ENCODE measurements around the gene SYVN1. TPM values are rescaled to one million over a fixed set of nuclear protein-coding genes. Genes with fewer than 3 reads are reported as not detected.

SYVN1 gene
- total and polyA plus RNA-seq, 2 donors (not counting 1 experiment from before 2014, with no cell fraction given), result 187 to 282 TPM

DNA sequence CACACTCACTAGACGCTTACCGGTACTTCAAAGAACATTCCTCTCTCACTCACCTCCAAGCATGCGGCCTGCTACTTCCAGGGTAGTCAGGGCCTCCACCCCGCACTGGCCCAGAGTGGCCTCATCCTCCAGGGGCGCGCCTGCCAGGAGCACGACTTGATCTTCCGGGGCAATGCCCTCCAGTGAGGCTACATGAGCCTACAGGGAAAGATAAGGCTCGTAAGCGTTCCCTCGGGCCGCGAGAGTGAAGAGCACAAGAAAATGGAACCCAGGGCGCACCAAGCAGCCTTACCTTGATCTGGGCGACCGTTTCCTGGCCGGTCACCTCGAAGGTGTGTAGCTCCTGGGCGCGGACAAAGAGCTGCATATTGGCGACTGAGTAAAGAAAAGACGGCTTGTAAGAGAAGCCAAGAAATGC is 12.9 kb downstream of the SYVN1 start:
- peaks cover 34% of the 10 kb centered on the region for H4K20me1 ChIP-seq (ENCODE audit: control insufficient read depth, insufficient read depth, low read length, poor library complexity, severe bottlenecking)
- no peak for ATAC-seq (ENCODE audit: low read depth)
- peaks cover 0 to 54% of the 10 kb centered on the region in 2 experiments for H3K36me3 ChIP-seq (replicated peaks in 1 of 2; ENCODE audit: control extremely low read depth in 1 of 2, control insufficient read depth in 1 of 2, extremely low read depth in 1 of 2, insufficient read depth in 2 of 2, low read length in 1 of 2)
- peaks cover 31 to 47% of the 10 kb centered on the region in 2 donors for H3K4me1 ChIP-seq (ENCODE audit: control insufficient read depth in 2 of 2, insufficient read depth in 2 of 2, low read length in 2 of 2)
- peak overlapping the region; percentile 98 for H3K4me3 Mint-ChIP-seq
- CTCF ChIA-PET, result interaction anchor here (0.8 to 5.0 kb wide), 16 partner anchors 8 to 672 kb away, joined by 3 to 47 read pairs (median 4); partner anchors contain the start of genes ARL2, CAPN1, CDC42BPG and SYVN1
- H3K79me2 ChIP-seq (ENCODE audit: control insufficient read depth, insufficient read depth, low read length), result peaks cover 79% of the 10 kb centered on the region
- H3K27me3 ChIP-seq (replicated peaks in 1 of 4; ENCODE audit: control extremely low read depth in 1 of 4, control insufficient read depth in 3 of 4, insufficient read depth in 4 of 4, low read length in 3 of 4), result no peaks in the 10 kb centered on the region
- TF ChIP-seq EZH2 (IDR thresholded peaks at IDR 0.05; ENCODE audit: borderline replicate concordance, insufficient read depth, low read depth, low read length, poor library complexity, severe bottlenecking), result no peak
- TF ChIP-seq, protein P1, sequence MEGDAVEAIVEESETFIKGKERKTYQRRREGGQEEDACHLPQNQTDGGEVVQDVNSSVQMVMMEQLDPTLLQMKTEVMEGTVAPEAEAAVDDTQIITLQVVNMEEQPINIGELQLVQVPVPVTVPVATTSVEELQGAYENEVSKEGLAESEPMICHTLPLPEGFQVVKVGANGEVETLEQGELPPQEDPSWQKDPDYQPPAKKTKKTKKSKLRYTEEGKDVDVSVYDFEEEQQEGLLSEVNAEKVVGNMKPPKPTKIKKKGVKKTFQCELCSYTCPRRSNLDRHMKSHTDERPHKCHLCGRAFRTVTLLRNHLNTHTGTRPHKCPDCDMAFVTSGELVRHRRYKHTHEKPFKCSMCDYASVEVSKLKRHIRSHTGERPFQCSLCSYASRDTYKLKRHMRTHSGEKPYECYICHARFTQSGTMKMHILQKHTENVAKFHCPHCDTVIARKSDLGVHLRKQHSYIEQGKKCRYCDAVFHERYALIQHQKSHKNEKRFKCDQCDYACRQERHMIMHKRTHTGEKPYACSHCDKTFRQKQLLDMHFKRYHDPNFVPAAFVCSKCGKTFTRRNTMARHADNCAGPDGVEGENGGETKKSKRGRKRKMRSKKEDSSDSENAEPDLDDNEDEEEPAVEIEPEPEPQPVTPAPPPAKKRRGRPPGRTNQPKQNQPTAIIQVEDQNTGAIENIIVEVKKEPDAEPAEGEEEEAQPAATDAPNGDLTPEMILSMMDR (IDR thresholded peaks at IDR 0.05), result no peak
- peaks cover 58% of the 10 kb centered on the region for H3K4me1 Mint-ChIP-seq
- intact Hi-C loops (cut with micrococcal nuclease), result no loop called here
- H3K27ac Mint-ChIP-seq, result peak overlapping the region; percentile 99
- no peaks in the 10 kb centered on the region for H3K9me3 Mint-ChIP-seq (ENCODE audit: insufficient read depth)
- no peaks in the 10 kb centered on the region for H3K27me3 Mint-ChIP-seq
- no peak for DNase-seq
- peak overlapping the region; percentile 95 for H3K9ac ChIP-seq (ENCODE audit: low read length)
- H3K4me3 ChIP-seq (ENCODE audit: control extremely low read depth in 1 of 5, extremely low read depth in 1 of 5, insufficient read depth in 1 of 5, low read depth in 2 of 5, low read length in 4 of 5), result peak overlapping the region; percentile 65 to 98 (median 95)
- under 1% methylated on average over 22 of the region's 22 CpGs for WGBS (ENCODE audit: insufficient coverage)
- POLR2A ChIA-PET, result interaction anchor here (0.6 to 7.3 kb wide), 13 partner anchors 10 to 1161 kb away, joined by 3 to 160 read pairs (median 3); partner anchors contain the start of genes CAPN1, EHBP1L1, MAJIN and PPP2R5B
- peak overlapping the region; percentile 92 for H3K4me2 ChIP-seq (replicated peaks; ENCODE audit: low read depth, low read length, poor library complexity, severe bottlenecking)
- H3K9me3 ChIP-seq (ENCODE audit: control extremely low read depth in 1 of 3, control insufficient read depth in 2 of 3, insufficient read depth in 1 of 3, low read length in 2 of 3), result no peaks in the 10 kb centered on the region
- peak overlapping the region; percentile 93 to 96 for H3K27ac ChIP-seq (ENCODE audit: low read length in 2 of 2)
- peak overlapping the region; percentile 58 for H2AFZ ChIP-seq (ENCODE audit: insufficient read depth, low read depth, low read length, poor library complexity, severe bottlenecking)

DNA sequence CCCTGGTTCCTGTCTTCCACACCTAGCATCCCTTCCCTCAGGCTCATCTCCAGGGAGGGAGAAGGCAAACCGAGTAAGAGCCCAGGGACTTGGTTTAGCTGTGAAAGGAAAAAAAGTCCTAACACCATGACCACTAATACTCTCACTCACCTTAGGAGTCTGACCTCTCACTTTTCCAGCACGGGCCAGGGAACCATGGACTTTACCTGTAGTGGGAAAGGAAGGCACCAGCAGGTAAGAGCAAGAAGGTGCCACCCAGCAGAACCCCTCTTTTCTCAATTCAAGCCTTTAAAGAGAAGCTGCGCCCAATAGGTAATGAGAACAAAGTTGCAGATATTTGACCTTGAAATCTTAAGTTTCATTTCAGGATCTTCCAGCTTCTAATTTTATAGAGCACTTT is 13.5 kb downstream of the SYVN1 start:
- H3K9me3 Mint-ChIP-seq (ENCODE audit: insufficient read depth), result no peaks in the 10 kb centered on the region
- H3K4me1 ChIP-seq (ENCODE audit: control insufficient read depth in 2 of 2, insufficient read depth in 2 of 2, low read length in 2 of 2), result peaks cover 34 to 53% of the 10 kb centered on the region in 2 donors
- H3K36me3 ChIP-seq (replicated peaks in 1 of 2; ENCODE audit: control extremely low read depth in 1 of 2, control insufficient read depth in 1 of 2, extremely low read depth in 1 of 2, insufficient read depth in 2 of 2, low read length in 1 of 2), result peaks cover 0 to 54% of the 10 kb centered on the region in 2 experiments
- H3K4me3 Mint-ChIP-seq, result peak overlapping the region; percentile 98
- H2AFZ ChIP-seq (ENCODE audit: insufficient read depth, low read depth, low read length, poor library complexity, severe bottlenecking), result no peak overlapping the region
- ATAC-seq (ENCODE audit: low read depth), result no peak
- peak; percentile 17 for DNase-seq
- no peaks in the 10 kb centered on the region for H3K9me3 ChIP-seq (ENCODE audit: control extremely low read depth in 1 of 3, control insufficient read depth in 2 of 3, insufficient read depth in 1 of 3, low read length in 2 of 3)
- WGBS (ENCODE audit: insufficient coverage), result no CpG with 5 or more reads among the region's 3 CpGs
- intact Hi-C loops (cut with micrococcal nuclease), result no loop called here
- H3K79me2 ChIP-seq (ENCODE audit: control insufficient read depth, insufficient read depth, low read length), result peaks cover 85% of the 10 kb centered on the region
- peak overlapping the region; percentile 65 to 98 (median 95) for H3K4me3 ChIP-seq (ENCODE audit: control extremely low read depth in 1 of 5, extremely low read depth in 1 of 5, insufficient read depth in 1 of 5, low read depth in 2 of 5, low read length in 4 of 5)
- no peaks in the 10 kb centered on the region for H3K27me3 ChIP-seq (replicated peaks in 1 of 4; ENCODE audit: control extremely low read depth in 1 of 4, control insufficient read depth in 3 of 4, insufficient read depth in 4 of 4, low read length in 3 of 4)
- H3K4me2 ChIP-seq (replicated peaks; ENCODE audit: low read depth, low read length, poor library complexity, severe bottlenecking), result peak overlapping the region; percentile 92
- ChIA-PET CTCF (interaction anchor here (1.3 to 5.0 kb wide), 7 partner anchors 10 to 277 kb away, joined by 3 to 47 read pairs (median 17); partner anchors contain the start of genes ARL2, CAPN1, CDC42BPG and TM7SF2), POLR2A (interaction anchor here (2.1 to 7.3 kb wide), 3 partner anchors 9 to 61 kb away, joined by 23 to 160 read pairs (median 27); partner anchors contain the start of genes CAPN1, SYVN1 and TM7SF2)
- peak overlapping the region; percentile 95 for H3K9ac ChIP-seq (ENCODE audit: low read length)
- H3K27me3 Mint-ChIP-seq, result no peaks in the 10 kb centered on the region
- TF ChIP-seq, protein P1 (IDR thresholded peaks at IDR 0.05), result no peak
- TF ChIP-seq EZH2 (IDR thresholded peaks at IDR 0.05; ENCODE audit: borderline replicate concordance, insufficient read depth, low read depth, low read length, poor library complexity, severe bottlenecking), result no peak
- H3K27ac ChIP-seq (ENCODE audit: low read length in 2 of 2), result peak overlapping the region; percentile 93 to 96
- peaks cover 60% of the 10 kb centered on the region for H3K4me1 Mint-ChIP-seq
- H4K20me1 ChIP-seq (ENCODE audit: control insufficient read depth, insufficient read depth, low read length, poor library complexity, severe bottlenecking), result peaks cover 34% of the 10 kb centered on the region
- peak overlapping the region; percentile 99 for H3K27ac Mint-ChIP-seq
